Cardiac muscle cell (in vitro differentiated cells and primary cell): Measurements from ENCODE around the gene RCE1. TPM values are rescaled to one million over a fixed set of nuclear protein-coding genes. Genes with fewer than 3 reads are reported as not detected.

Source experiments
- DNase-seq, 2 donors: peaks; one replicate each; pipeline versions ENCODE4 v3.0.0 to v3.0.0-alpha.2; 2010 to 2017; ENCODE audit warnings: low read depth in 1 of 2, low spot score in 1 of 2
- H3K27ac ChIP-seq: fragments of 200-600 bp; sonication (generic); 2 replicates; pipeline ENCODE4 v1.5.1; 2016
- H3K27me3 ChIP-seq: fragments of 200-600 bp; sonication (generic); 2 replicates; pipeline ENCODE4 v1.6.0; 2016; ENCODE audit warnings: control low read depth
- H3K36me3 ChIP-seq: fragments of 200-600 bp; sonication (generic); 2 replicates; pipeline ENCODE4 v1.5.1; 2016; ENCODE audit warnings: control low read depth
- H3K4me1 ChIP-seq: fragments of 200-600 bp; sonication (generic); 2 replicates; pipeline ENCODE4 v1.8.1; 2017; ENCODE audit warnings: low read depth, mild to moderate bottlenecking, mixed run types
- H3K4me3 ChIP-seq: fragments of 200-600 bp; sonication (generic); 2 replicates; pipeline ENCODE4 v1.5.1; 2016; ENCODE audit warnings: mild to moderate bottlenecking
- H3K9me3 ChIP-seq: fragments of 200-600 bp; sonication (generic); 2 replicates; pipeline ENCODE4 v1.5.1; 2017; ENCODE audit warnings: low read depth, mild to moderate bottlenecking, control low read depth
- CTCF ChIP-seq: IDR thresholded peaks from 2 replicates; pipeline ENCODE4 v1.5.1; 2012; ENCODE audit warnings: low read depth, mild to moderate bottlenecking, low read length
- polyA plus RNA-seq: library from polyadenylated mRNA; unstranded; fragments of >200 nt; fragmentation: Nextera tagmentation; extraction: Ambion mirVana; gene quantifications from 2 replicates; pipeline ENCODE4 v1.2.1, GENCODE V29; 2016
- total RNA-seq: library from RNA; depleted of rRNA; stranded (reverse); fragments of >200 nt; gene quantifications from 2 replicates; pipeline ENCODE4 v1.2.3, GENCODE V29; 2016

Gene RCE1
- total and polyA plus RNA-seq, 2 experiments from 2014 or later, result 19.9 to 24.4 TPM

- Histone ChIP-seq H3K9me3 (no peaks in the 10 kb centered on the region), H3K4me3 (no peak overlapping the region), H3K4me1 (peaks cover 5% of the 10 kb centered on the region), H3K36me3 (peaks cover 3% of the 10 kb centered on the region), H3K27ac (no peak overlapping the region), H3K27me3 (no peaks in the 10 kb centered on the region)
- TF ChIP-seq CTCF, result no peak
- DNase-seq, result no peak
These were observed 18.0 kb downstream of the RCE1 start for GRCh38 chr11:66861038-66861773.

- Histone ChIP-seq H3K4me1 (peaks cover 5% of the 10 kb centered on the region), H3K4me3 (no peak overlapping the region), H3K27ac (no peak overlapping the region), H3K27me3 (no peaks in the 10 kb centered on the region), H3K9me3 (no peaks in the 10 kb centered on the region), H3K36me3 (peaks cover 3% of the 10 kb centered on the region)
- no peak for DNase-seq
- TF ChIP-seq CTCF, result no peak
These were observed 18.7 kb downstream of the RCE1 start for GRCh38 chr11:66861774-66862558.

GRCh38 chr11:66862559-66863037 lies 19.4 kb downstream of the RCE1 start:
- Histone ChIP-seq H3K27me3 (no peaks in the 10 kb centered on the region), H3K9me3 (no peaks in the 10 kb centered on the region), H3K36me3 (peaks cover 3% of the 10 kb centered on the region), H3K4me3 (no peak overlapping the region), H3K27ac (no peak overlapping the region), H3K4me1 (peaks cover 5% of the 10 kb centered on the region)
- DNase-seq, result no peak
- no peak for TF ChIP-seq CTCF

- no peak overlapping the region for H3K4me3 ChIP-seq
- no peak overlapping the region for H3K27ac ChIP-seq
- no peak for TF ChIP-seq CTCF
- no peak for DNase-seq
- peaks cover 3% of the 10 kb centered on the region for H3K36me3 ChIP-seq
- H3K27me3 ChIP-seq, result no peaks in the 10 kb centered on the region
- no peaks in the 10 kb centered on the region for H3K9me3 ChIP-seq
- H3K4me1 ChIP-seq, result peaks cover 5% of the 10 kb centered on the region
These were observed 20.3 kb downstream of the RCE1 start for GRCh38 chr11:66863428-66864125.

GRCh38 chr11:66864172-66864901 lies 21.1 kb downstream of the RCE1 start:
- no peak for TF ChIP-seq CTCF
- Histone ChIP-seq H3K4me1 (peaks cover 5% of the 10 kb centered on the region), H3K36me3 (peaks cover 2% of the 10 kb centered on the region), H3K27me3 (no peaks in the 10 kb centered on the region), H3K4me3 (no peak overlapping the region), H3K9me3 (no peaks in the 10 kb centered on the region), H3K27ac (no peak overlapping the region)
- DNase-seq, result no peak
